SK-N-SH (cell line): ENCODE data around the gene FAM237B. TPM values are rescaled to one million over a fixed set of nuclear protein-coding genes. Genes with fewer than 3 reads are reported as not detected.

Source experiments
- CTCF ChIA-PET: fragments of 300-600, 350-600 bp; formaldehyde crosslinking; extraction: SDS; loops from one replicate; lab custom pipeline; 2021; lab: Yijun Ruan, JAX
- POLR2A ChIA-PET: fragments of 350-600 bp; sonication (Branson Sonifier 250); formaldehyde crosslinking; extraction: SDS; loops from one replicate; lab custom pipeline; 2020; ENCODE audit warnings: antibody characterized with exemption, inconsistent platforms; lab: Yijun Ruan, JAX
- DNase-seq: peaks from one replicate; pipeline ENCODE4 v3.0.0; 2012
- H2AFZ ChIP-seq: fragments of 200-600 bp; sonication (generic); 2 replicates; pipeline ENCODE4 v1.8.1; 2016; ENCODE audit warnings: antibody characterized with exemption, mild to moderate bottlenecking, low read depth
- H3F3A ChIP-seq: fragments of 200-600 bp; sonication (generic); replicated peaks from 2 replicates; pipeline ENCODE3; 2016; ENCODE audit warnings: antibody characterized with exemption, mild to moderate bottlenecking; ENCODE audit not compliant: insufficient read depth
- H3K27ac ChIP-seq, 2 experiments: fragments of 200-500 bp in 1 of 2; fragments of 200-600 bp in 1 of 2; sonication (Bioruptor generic) in 1 of 2; sonication (generic), shearing (Covaris generic) in 1 of 2; 2 replicates each; pipeline versions ENCODE4 v1.5.1 to v1.6.1; 2014 to 2016; ENCODE audit warnings: low read depth in 2 of 2, inconsistent platforms in 1 of 2, low read length in 1 of 2, mild to moderate bottlenecking in 1 of 2, mixed read lengths in 1 of 2
- H3K27me3 ChIP-seq: fragments of 200-600 bp; sonication (generic), shearing (Covaris generic); 2 replicates; pipeline ENCODE4 v1.6.1; 2016; ENCODE audit warnings: mixed run types; ENCODE audit not compliant: insufficient read depth
- H3K36me3 ChIP-seq, 2 experiments: fragments of 200-500 bp in 1 of 2; fragments of 200-600 bp in 1 of 2; sonication (Bioruptor generic) in 1 of 2; sonication (generic) in 1 of 2; replicated peaks in 1 of 2; 2 replicates each; pipeline versions ENCODE3 to v1.5.1; 2014 to 2016; ENCODE audit warnings: low read length in 1 of 2, mild to moderate bottlenecking in 1 of 2; ENCODE audit not compliant: insufficient read depth in 2 of 2, control insufficient read depth in 1 of 2
- H3K4me1 ChIP-seq, 2 experiments: fragments of 200-500 bp in 1 of 2; fragments of 200-600 bp in 1 of 2; sonication (Bioruptor generic) in 1 of 2; sonication (generic), shearing (Covaris generic) in 1 of 2; 2 replicates each; pipeline versions ENCODE4 v1.5.1 to v1.6.1; 2014 to 2016; ENCODE audit warnings: low read depth in 1 of 2, low read length in 1 of 2, mixed run types in 1 of 2; ENCODE audit not compliant: insufficient read depth in 2 of 2, control insufficient read depth in 1 of 2
- H3K4me2 ChIP-seq: fragments of 200-600 bp; sonication (generic), shearing (Covaris generic); 2 replicates; pipeline ENCODE4 v1.6.1; 2017; ENCODE audit warnings: mixed run types
- H3K4me3 ChIP-seq, 2 experiments: fragments of 200-500 bp in 1 of 2; fragments of 200-600 bp in 1 of 2; sonication (Bioruptor generic) in 1 of 2; sonication (generic), shearing (Covaris generic) in 1 of 2; 2 replicates each; pipeline versions ENCODE4 v1.5.1 to v1.8.1; 2014 to 2016; ENCODE audit warnings: low read depth in 2 of 2, inconsistent platforms in 1 of 2, low read length in 1 of 2, mild to moderate bottlenecking in 1 of 2, mixed read lengths in 1 of 2, moderate library complexity in 1 of 2
- H3K79me2 ChIP-seq: fragments of 200-600 bp; sonication (generic); 2 replicates; pipeline ENCODE4 v1.8.1; 2017; ENCODE audit warnings: mild to moderate bottlenecking; ENCODE audit not compliant: insufficient read depth
- H3K9ac ChIP-seq: fragments of 200-600 bp; sonication (generic); 2 replicates; pipeline ENCODE4 v1.6.1; 2017; ENCODE audit warnings: mixed run types
- H3K9me2 ChIP-seq: fragments of 200-600 bp; sonication (generic); 2 replicates; pipeline ENCODE4 v1.6.1; 2017; ENCODE audit warnings: mixed run types
- H3K9me3 ChIP-seq: fragments of 200-600 bp; sonication (generic); 2 replicates; pipeline ENCODE4 v1.6.1; 2017; ENCODE audit warnings: mixed run types, mild to moderate bottlenecking, moderate library complexity
- H4K20me1 ChIP-seq: fragments of 200-600 bp; sonication (generic); 2 replicates; pipeline ENCODE4 v1.6.1; 2017; ENCODE audit warnings: mild to moderate bottlenecking, mixed run types; ENCODE audit not compliant: insufficient read depth
- ELF1 ChIP-seq: IDR thresholded peaks from 2 replicates; pipeline ENCODE4 v1.4.0; 2012
- EP300 ChIP-seq, 2 experiments: IDR thresholded peaks; 2 replicates each; pipeline versions ENCODE4 v1.4.0 to v1.6.1; 2012; ENCODE audit warnings: borderline replicate concordance in 1 of 2, low read depth in 1 of 2, low read length in 1 of 2
- GABPA ChIP-seq: IDR thresholded peaks from 2 replicates; pipeline ENCODE4 v1.4.0; 2012; ENCODE audit warnings: low read depth, mild to moderate bottlenecking
- GATA2 ChIP-seq: sonication (generic); formaldehyde crosslinking; IDR thresholded peaks from 2 replicates; pipeline ENCODE4 v1.5.0; 2020; ENCODE audit warnings: mild to moderate bottlenecking, missing genetic modification reagents
- JUND ChIP-seq: IDR thresholded peaks from 2 replicates; pipeline ENCODE4 v1.4.0; 2012
- MEF2A ChIP-seq: IDR thresholded peaks from 2 replicates; pipeline ENCODE4 v1.4.0; 2012; ENCODE audit warnings: low read depth, borderline replicate concordance
- NRF1 ChIP-seq: IDR thresholded peaks from 2 replicates; pipeline ENCODE4 v1.6.1; 2012; ENCODE audit warnings: low read depth, mild to moderate bottlenecking, low read length
- RAD21 ChIP-seq: IDR thresholded peaks from 2 replicates; pipeline ENCODE4 v1.6.1; 2012; ENCODE audit warnings: mild to moderate bottlenecking, low read length
- REST ChIP-seq: IDR thresholded peaks from 2 replicates; pipeline ENCODE4 v1.6.1; 2012; ENCODE audit warnings: mild to moderate bottlenecking, low read depth, low read length, moderate library complexity
- RXRA ChIP-seq: IDR thresholded peaks from 2 replicates; pipeline ENCODE4 v1.4.0; 2012; ENCODE audit warnings: low read depth, mild to moderate bottlenecking, borderline replicate concordance
- SIN3A ChIP-seq: IDR thresholded peaks from 2 replicates; pipeline ENCODE4 v1.6.1; 2012; ENCODE audit warnings: low read depth, mild to moderate bottlenecking, low read length, moderate library complexity, borderline replicate concordance
- SMC3 ChIP-seq: IDR thresholded peaks from 2 replicates; pipeline ENCODE4 v1.6.1; 2012; ENCODE audit warnings: low read depth, low read length, improper control_type of control experiment
- TAF1 ChIP-seq: IDR thresholded peaks from 2 replicates; pipeline ENCODE4 v1.6.1; 2012; ENCODE audit warnings: low read depth, mild to moderate bottlenecking, low read length, moderate library complexity, borderline replicate concordance
- TCF12 ChIP-seq: IDR thresholded peaks from 2 replicates; pipeline ENCODE4 v1.4.0; 2012
- USF1 ChIP-seq: IDR thresholded peaks from 2 replicates; pipeline ENCODE4 v1.4.0; 2012; ENCODE audit warnings: low read depth, borderline replicate concordance
- USF2 ChIP-seq: fragments of 150-350 bp; IDR thresholded peaks from 2 replicates; pipeline ENCODE4 v1.6.1; 2017; ENCODE audit warnings: antibody characterized with exemption, low read length, low read depth, borderline replicate concordance
- WGBS: methylation state at CpG from one replicate; pipeline ENCODE4 v1.1.6; 2017; ENCODE audit warnings: low lambda C conversion rate; 5-methylcytosine and 5-hydroxymethylcytosine counted together
- polyA plus RNA-seq, 3 experiments: library from polyadenylated mRNA; depleted of rRNA; stranded (reverse); fragments of >200 nt; gene quantifications; 2 replicates each; pipeline ENCODE4 v1.2.3, GENCODE V29; 2012

The FAM237B gene
- polyA plus RNA-seq, 1 of the 3 experiments (the other 2 are of a cell fraction): 0.03 TPM

DNA sequence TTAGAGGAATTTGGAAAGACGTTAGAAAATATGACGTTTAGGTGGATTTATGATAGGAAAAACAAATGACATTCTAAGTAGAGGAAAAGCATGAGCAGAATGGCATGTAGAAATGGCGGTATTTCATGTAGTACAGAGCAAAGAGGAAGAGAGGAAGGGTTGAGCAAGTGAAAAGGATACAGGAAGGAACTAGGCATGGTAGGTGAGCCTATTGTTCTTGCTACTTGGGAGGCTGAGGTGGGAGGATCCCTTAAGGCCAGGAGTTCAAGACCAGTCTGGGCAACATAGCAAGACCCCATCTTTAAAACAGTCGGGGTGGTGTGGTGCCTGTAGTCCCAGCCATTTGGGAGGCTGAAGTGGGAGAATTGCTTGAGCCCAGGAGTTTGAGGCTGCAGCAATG, 26.7 kb upstream of the FAM237B start:
- 0 out of 4 replicates have a peak overlapping the region, but pooled peaks of 1 of the 2 experiments have one; percentile 74 for H3K27ac ChIP-seq
- H3K4me2 ChIP-seq: peak overlapping the region; percentile 84
- H3K79me2 ChIP-seq: peaks cover 62% of the 10 kb centered on the region
- peaks cover 7 to 15% of the 10 kb centered on the region in 2 experiments; a peak in 3 of 4 replicates for H3K4me1 ChIP-seq
- H3K9me2 ChIP-seq: no peaks in the 10 kb centered on the region
- TF ChIP-seq REST (no peak), GABPA (no peak), JUND (no peak), EP300 (IDR thresholded peaks at IDR 0.05; ENCODE audit: borderline replicate concordance in 1 of 2, low read depth in 1 of 2, low read length in 1 of 2) (no peak), RXRA (no peak), USF1 (no peak), NRF1 (no peak), TAF1 (no peak), TCF12 (no peak), GATA2 (CRISPR knock-in tag) (no peak), RAD21 (no peak), MEF2A (no peak), USF2 (no peak), ELF1 (no peak), SMC3 (no peak), SIN3A (no peak)
- H3K36me3 ChIP-seq: peaks cover 8 to 10% of the 10 kb centered on the region in 2 experiments
- H3F3A ChIP-seq: peaks cover 6% of the 10 kb centered on the region
- H3K4me3 ChIP-seq: peak overlapping the region; percentile 81 to 95
- no peaks in the 10 kb centered on the region for H3K27me3 ChIP-seq
- no peaks in the 10 kb centered on the region for H3K9me3 ChIP-seq
- peak overlapping the region; percentile 91 for H3K9ac ChIP-seq
- no peaks in the 10 kb centered on the region for H4K20me1 ChIP-seq
- no peak for DNase-seq
- POLR2A ChIA-PET: no interaction called here
- CTCF ChIA-PET: interaction anchor here (0.6 to 1.0 kb wide), 2 partner anchors 8 to 80 kb away, joined by 4 read pairs; no protein-coding TSS in a partner anchor
- 67% methylated on average over 4 of the region's 4 CpGs for WGBS
- no peak overlapping the region for H2AFZ ChIP-seq
